HG02571 (cell line): ENCODE measurements around the gene PPP1R15A.
"Not testable (repeated sequence)": the region's sequence is repeated elsewhere in the genome, so short reads cannot be mapped to it uniquely, and the experiment has no call there.

Experiments
- ATAC-seq: cut with Tn5 transposase; IDR thresholded peaks from one replicate; pipeline ENCODE4 v1.9.1; 2021; ENCODE audit warnings: mild to moderate bottlenecking, moderate library complexity; ENCODE audit not compliant: unreplicated experiment

PPP1R15A gene

GRCh38 chr19:48858984-48859710, 13.1 kb upstream of the PPP1R15A start:
- no peak for ATAC-seq

- ATAC-seq: peak; percentile 81
Measured at GRCh38 chr19:48859711-48860572, 12.3 kb upstream of the PPP1R15A start.

- ATAC-seq: no peak
Measured at GRCh38 chr19:48861313-48861712, 10.9 kb upstream of the PPP1R15A start.

GRCh38 chr19:48862827-48863226, 9.4 kb upstream of the PPP1R15A start:
- ATAC-seq: no peak

GRCh38 chr19:48866692-48867091, 5.5 kb upstream of the PPP1R15A start:
- no peak for ATAC-seq

- ATAC-seq: no peak
Measured at GRCh38 chr19:48867123-48867745, 5.0 kb upstream of the PPP1R15A start.

GRCh38 chr19:48867746-48868113, 4.5 kb upstream of the PPP1R15A start:
- ATAC-seq: no peak

- no peak for ATAC-seq
Measured at GRCh38 chr19:48868114-48868886, 3.9 kb upstream of the PPP1R15A start, which contains the start of gene PLEKHA4. Gene PLEKHA4 (minus strand): TSS chr19:48868617. CDS start chr19:48867620, 997 bp downstream.

- no peak for ATAC-seq
Measured at GRCh38 chr19:48870048-48870447, 2.2 kb upstream of the PPP1R15A start.

- ATAC-seq: not testable (repeated sequence)
Measured at GRCh38 chr19:48871471-48872181, 595 bp upstream of the PPP1R15A start.

- no peak for ATAC-seq
Measured at GRCh38 chr19:48872884-48873475, 759 bp downstream of the PPP1R15A start.

GRCh38 chr19:48873476-48874302, 1.5 kb downstream of the PPP1R15A start:
- no peak for ATAC-seq

- no peak for ATAC-seq
Measured at GRCh38 chr19:48874303-48875135, 2.3 kb downstream of the PPP1R15A start.

GRCh38 chr19:48876043-48876981, 4.1 kb downstream of the PPP1R15A start:
- not testable (repeated sequence) for ATAC-seq

- no peak for ATAC-seq
Measured at GRCh38 chr19:48877855-48878195, 5.6 kb downstream of the PPP1R15A start.

GRCh38 chr19:48878196-48879024, 6.2 kb downstream of the PPP1R15A start:
- no peak for ATAC-seq
